ENCODE measurements around the gene LNX1. TPM values are rescaled to one million over a fixed set of nuclear protein-coding genes. Genes with fewer than 3 reads are reported as not detected.

The LNX1 gene
- total RNA-seq, 1 experiment from 2014 or later, result 3.3 TPM

- H3K9me3 ChIP-seq (ENCODE audit: control insufficient read depth in 1 of 2, insufficient read depth in 1 of 2, low read depth in 1 of 2, low read length in 2 of 2), result no peaks in the 10 kb centered on the region
- ChIA-PET RAD21 (ENCODE audit: low non-redundant PET in 1 of 2, low total read pairs in 2 of 2, uncharacterized antibody in 2 of 2, unreplicated experiment in 2 of 2) (no interaction called here), POLR2A (no interaction called here), CTCF (no interaction called here)
- no peak overlapping the region for H2AFZ ChIP-seq (ENCODE audit: low read depth, low read length, poor library complexity, severe bottlenecking)
- TF ChIP-seq TCF7L2 (IDR thresholded peaks at IDR 0.05; ENCODE audit: borderline replicate concordance, extremely low read depth, insufficient read depth, insufficient read length) (no peak), POLR2A (IDR thresholded peaks at IDR 0.05; ENCODE audit: borderline replicate concordance, extremely low read depth, insufficient read depth, insufficient read length) (no peak), ELF1 (IDR thresholded peaks at IDR 0.05; ENCODE audit: borderline replicate concordance, low read depth) (no peak), CTCF (IDR thresholded peaks at IDR 0.05 in 2 of 3, conservative IDR thresholded peaks at IDR 0.05 in 1 of 3; ENCODE audit: borderline replicate concordance in 1 of 3, insufficient read depth in 1 of 3, low read depth in 2 of 3, low read length in 2 of 3) (no peak), FOSL1 (IDR thresholded peaks at IDR 0.05; ENCODE audit: low read depth) (peak; percentile 39; the same call in 1 of the 2 replicates)
- no peaks in the 10 kb centered on the region for H4K20me1 ChIP-seq (ENCODE audit: insufficient read depth)
- DNase-seq (ENCODE audit: low read depth, low spot score) (no peak), ATAC-seq (peak; percentile 44; the same call in 1 of the 2 replicates)
- H3K9me2 ChIP-seq (ENCODE audit: insufficient read depth), result no peaks in the 10 kb centered on the region
- no TSS peak for BruUV-seq (replicated peaks)
- no peak overlapping the region for H3K9ac ChIP-seq (ENCODE audit: low read length)
- H3K79me2 ChIP-seq (ENCODE audit: insufficient read depth, low read length), result no peaks in the 10 kb centered on the region
- H3K36me3 ChIP-seq (ENCODE audit: control insufficient read depth in 1 of 2, insufficient read depth in 2 of 2, low read length in 2 of 2), result no peaks in the 10 kb centered on the region
- H3K27me3 ChIP-seq (ENCODE audit: insufficient read depth, low read length), result no peaks in the 10 kb centered on the region
- intact Hi-C loops (cut with micrococcal nuclease), result no loop called here
- H3K27ac ChIP-seq (ENCODE audit: low read depth, low read length), result no peak overlapping the region
- H3K4me3 ChIP-seq (replicated peaks in 1 of 2; ENCODE audit: low read depth in 1 of 2, low read length in 2 of 2), result no peak overlapping the region
- no peak overlapping the region; the same call in 1 of the 2 replicates for H3K4me2 ChIP-seq (ENCODE audit: low read length)
- peaks cover 0 to 13% of the 10 kb centered on the region in 2 experiments; a peak in 2 of 4 replicates for H3K4me1 ChIP-seq (ENCODE audit: control insufficient read depth in 1 of 2, insufficient read depth in 2 of 2, low read length in 2 of 2)
These were observed 112.4 kb downstream of the LNX1 start for GRCh38 chr4:53478671-53479456.

- ChIA-PET CTCF (no interaction called here), RAD21 (ENCODE audit: low non-redundant PET in 1 of 2, low total read pairs in 2 of 2, uncharacterized antibody in 2 of 2, unreplicated experiment in 2 of 2) (no interaction called here), POLR2A (no interaction called here)
- no peaks in the 10 kb centered on the region for H3K9me3 ChIP-seq (ENCODE audit: control insufficient read depth in 1 of 2, insufficient read depth in 1 of 2, low read depth in 1 of 2, low read length in 2 of 2)
- H3K9ac ChIP-seq (ENCODE audit: low read length), result no peak overlapping the region
- no peak overlapping the region for H3K27ac ChIP-seq (ENCODE audit: low read depth, low read length)
- H3K36me3 ChIP-seq (ENCODE audit: control insufficient read depth in 1 of 2, insufficient read depth in 2 of 2, low read length in 2 of 2), result no peaks in the 10 kb centered on the region
- intact Hi-C loops (cut with micrococcal nuclease), result no loop called here
- no peak overlapping the region for H2AFZ ChIP-seq (ENCODE audit: low read depth, low read length, poor library complexity, severe bottlenecking)
- no peak for DNase-seq (ENCODE audit: low read depth, low spot score)
- BruUV-seq (replicated peaks), result no TSS peak
- H3K27me3 ChIP-seq (ENCODE audit: insufficient read depth, low read length), result no peaks in the 10 kb centered on the region
- ATAC-seq, result no peak
- no peaks in the 10 kb centered on the region for H4K20me1 ChIP-seq (ENCODE audit: insufficient read depth)
- H3K9me2 ChIP-seq (ENCODE audit: insufficient read depth), result no peaks in the 10 kb centered on the region
- H3K4me3 ChIP-seq (replicated peaks in 1 of 2; ENCODE audit: low read depth in 1 of 2, low read length in 2 of 2), result no peak overlapping the region
- H3K4me2 ChIP-seq (ENCODE audit: low read length), result no peak overlapping the region
- H3K4me1 ChIP-seq (ENCODE audit: control insufficient read depth in 1 of 2, insufficient read depth in 2 of 2, low read length in 2 of 2), result peaks cover 0 to 13% of the 10 kb centered on the region in 2 experiments; a peak in 2 of 4 replicates
- H3K79me2 ChIP-seq (ENCODE audit: insufficient read depth, low read length), result no peaks in the 10 kb centered on the region
- TF ChIP-seq, protein P1, sequence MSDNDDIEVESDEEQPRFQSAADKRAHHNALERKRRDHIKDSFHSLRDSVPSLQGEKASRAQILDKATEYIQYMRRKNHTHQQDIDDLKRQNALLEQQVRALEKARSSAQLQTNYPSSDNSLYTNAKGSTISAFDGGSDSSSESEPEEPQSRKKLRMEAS (IDR thresholded peaks at IDR 0.05), result no peak
- TF ChIP-seq SRF (IDR thresholded peaks at IDR 0.05; ENCODE audit: low read depth), result no peak
- no peak for TF ChIP-seq CEBPB (IDR thresholded peaks at IDR 0.05; ENCODE audit: low read depth)
- no peak for TF ChIP-seq YY1 (IDR thresholded peaks at IDR 0.05; ENCODE audit: extremely low read depth, insufficient replicate concordance, low read depth, low read length)
- TF ChIP-seq ATF3 (IDR thresholded peaks at IDR 0.05), result no peak
- TF ChIP-seq POLR2AphosphoS5 (IDR thresholded peaks at IDR 0.05; ENCODE audit: low read depth, low read length), result no peak
- TF ChIP-seq, protein P2, sequence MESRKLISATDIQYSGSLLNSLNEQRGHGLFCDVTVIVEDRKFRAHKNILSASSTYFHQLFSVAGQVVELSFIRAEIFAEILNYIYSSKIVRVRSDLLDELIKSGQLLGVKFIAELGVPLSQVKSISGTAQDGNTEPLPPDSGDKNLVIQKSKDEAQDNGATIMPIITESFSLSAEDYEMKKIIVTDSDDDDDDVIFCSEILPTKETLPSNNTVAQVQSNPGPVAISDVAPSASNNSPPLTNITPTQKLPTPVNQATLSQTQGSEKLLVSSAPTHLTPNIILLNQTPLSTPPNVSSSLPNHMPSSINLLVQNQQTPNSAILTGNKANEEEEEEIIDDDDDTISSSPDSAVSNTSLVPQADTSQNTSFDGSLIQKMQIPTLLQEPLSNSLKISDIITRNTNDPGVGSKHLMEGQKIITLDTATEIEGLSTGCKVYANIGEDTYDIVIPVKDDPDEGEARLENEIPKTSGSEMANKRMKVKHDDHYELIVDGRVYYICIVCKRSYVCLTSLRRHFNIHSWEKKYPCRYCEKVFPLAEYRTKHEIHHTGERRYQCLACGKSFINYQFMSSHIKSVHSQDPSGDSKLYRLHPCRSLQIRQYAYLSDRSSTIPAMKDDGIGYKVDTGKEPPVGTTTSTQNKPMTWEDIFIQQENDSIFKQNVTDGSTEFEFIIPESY (IDR thresholded peaks at IDR 0.05; ENCODE audit: extremely low read depth, insufficient replicate concordance, low read length), result no peak
- no peak for TF ChIP-seq SP1 (IDR thresholded peaks at IDR 0.05; ENCODE audit: low read depth)
These were observed 113.7 kb downstream of the LNX1 start for GRCh38 chr4:53477636-53478035.

All from HCT116 (cell line).